Nephron (organoid): Measurements from ENCODE around the gene HDAC10.
"Not testable (repeated sequence)": the region's sequence is repeated elsewhere in the genome, so short reads cannot be mapped to it uniquely, and the experiment has no call there.

Experiments used
- H3K27ac Mint-ChIP-seq, 3 experiments: 2 replicates each; pipeline ENCODE4 v1.8.0; 2020; ENCODE audit warnings: mixed read lengths in 3 of 3, mild to moderate bottlenecking in 2 of 3, moderate library complexity in 1 of 3
- H3K27me3 Mint-ChIP-seq: 2 replicates; pipeline ENCODE4 v1.8.0; 2021; ENCODE audit warnings: low read depth, mild to moderate bottlenecking, moderate library complexity, mixed read lengths
- H3K36me3 Mint-ChIP-seq: 2 replicates; pipeline ENCODE4 v1.8.0; 2020; ENCODE audit warnings: low read depth, mixed read lengths
- H3K4me1 Mint-ChIP-seq: 2 replicates; pipeline ENCODE4 v1.8.0; 2020; ENCODE audit warnings: mixed read lengths
- H3K4me3 Mint-ChIP-seq, 3 experiments: 2 replicates each; pipeline ENCODE4 v1.8.0; 2020; ENCODE audit warnings: mild to moderate bottlenecking in 3 of 3, mixed read lengths in 3 of 3, moderate library complexity in 2 of 3
- H3K9me3 Mint-ChIP-seq: 2 replicates; pipeline ENCODE4 v1.8.0; 2020; ENCODE audit warnings: mixed read lengths
- TF ChIP-seq, protein P1 (sequence below), 3 experiments: fragments of 200-600 bp; sonication (generic); IDR thresholded peaks; one replicate each; pipeline ENCODE4 v1.5.0; 2021; ENCODE audit warnings: antibody characterized with exemption in 3 of 3; ENCODE audit not compliant: unreplicated experiment in 3 of 3

Gene HDAC10

DNA sequence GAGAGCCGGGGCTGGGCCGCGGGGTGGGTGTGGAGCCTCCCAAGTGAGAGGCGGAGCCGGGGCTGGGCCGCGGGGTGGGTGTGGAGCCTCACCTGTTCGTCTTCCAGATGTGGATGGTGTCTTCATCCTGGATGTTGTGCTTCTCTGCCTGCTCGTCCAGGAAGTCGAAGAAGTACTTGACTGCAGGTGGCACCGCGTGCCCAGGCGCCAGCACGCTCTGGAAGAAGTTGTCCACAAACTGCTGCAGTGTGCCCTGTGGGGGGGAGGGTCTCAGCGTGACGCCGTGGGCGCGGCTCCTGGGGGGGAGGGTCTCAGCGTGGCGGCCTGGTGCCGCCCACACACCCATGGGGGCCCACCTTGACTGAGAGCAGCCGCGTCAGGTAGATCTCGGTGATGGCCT lies 26.7 kb upstream of the HDAC10 start:
- H3K36me3 Mint-ChIP-seq, result peaks cover 47% of the 10 kb centered on the region
- TF ChIP-seq, protein P1, sequence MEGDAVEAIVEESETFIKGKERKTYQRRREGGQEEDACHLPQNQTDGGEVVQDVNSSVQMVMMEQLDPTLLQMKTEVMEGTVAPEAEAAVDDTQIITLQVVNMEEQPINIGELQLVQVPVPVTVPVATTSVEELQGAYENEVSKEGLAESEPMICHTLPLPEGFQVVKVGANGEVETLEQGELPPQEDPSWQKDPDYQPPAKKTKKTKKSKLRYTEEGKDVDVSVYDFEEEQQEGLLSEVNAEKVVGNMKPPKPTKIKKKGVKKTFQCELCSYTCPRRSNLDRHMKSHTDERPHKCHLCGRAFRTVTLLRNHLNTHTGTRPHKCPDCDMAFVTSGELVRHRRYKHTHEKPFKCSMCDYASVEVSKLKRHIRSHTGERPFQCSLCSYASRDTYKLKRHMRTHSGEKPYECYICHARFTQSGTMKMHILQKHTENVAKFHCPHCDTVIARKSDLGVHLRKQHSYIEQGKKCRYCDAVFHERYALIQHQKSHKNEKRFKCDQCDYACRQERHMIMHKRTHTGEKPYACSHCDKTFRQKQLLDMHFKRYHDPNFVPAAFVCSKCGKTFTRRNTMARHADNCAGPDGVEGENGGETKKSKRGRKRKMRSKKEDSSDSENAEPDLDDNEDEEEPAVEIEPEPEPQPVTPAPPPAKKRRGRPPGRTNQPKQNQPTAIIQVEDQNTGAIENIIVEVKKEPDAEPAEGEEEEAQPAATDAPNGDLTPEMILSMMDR (IDR thresholded peaks at IDR 0.05; ENCODE audit: unreplicated experiment in 3 of 3), result no peak
- no peaks in the 10 kb centered on the region for H3K9me3 Mint-ChIP-seq
- H3K4me1 Mint-ChIP-seq, result peaks cover 7% of the 10 kb centered on the region
- H3K4me3 Mint-ChIP-seq, result no peak overlapping the region
- no peaks in the 10 kb centered on the region for H3K27me3 Mint-ChIP-seq
- no peak overlapping the region for H3K27ac Mint-ChIP-seq

DNA sequence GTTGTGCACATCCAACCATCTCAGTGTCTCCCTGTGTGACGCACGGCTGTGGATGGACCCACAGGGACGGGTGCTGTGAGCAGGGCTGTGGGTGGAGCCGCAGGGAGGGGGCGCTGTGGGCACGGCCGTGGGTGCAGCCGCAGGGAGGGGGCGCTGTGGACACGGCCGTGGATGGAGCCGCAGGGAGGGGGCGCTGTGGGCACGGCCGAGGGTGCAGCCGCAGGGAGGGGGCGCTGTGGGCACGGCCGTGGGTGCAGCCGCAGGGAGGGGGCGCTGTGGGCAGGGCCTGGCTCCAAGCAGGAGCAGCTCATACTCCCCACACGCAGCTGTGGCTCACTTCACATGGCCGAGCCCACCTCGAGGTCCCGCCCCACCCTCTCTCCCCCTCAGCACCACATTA lies 25.1 kb upstream of the HDAC10 start:
- TF ChIP-seq, protein P1 (IDR thresholded peaks at IDR 0.05; ENCODE audit: unreplicated experiment in 3 of 3), result peak; percentile 33 to 51 (median 39)
- H3K9me3 Mint-ChIP-seq, result no peaks in the 10 kb centered on the region
- H3K36me3 Mint-ChIP-seq, result peaks cover 43% of the 10 kb centered on the region
- H3K4me1 Mint-ChIP-seq, result peaks cover 7% of the 10 kb centered on the region
- H3K4me3 Mint-ChIP-seq, result no peak overlapping the region
- H3K27ac Mint-ChIP-seq, result no peak overlapping the region
- no peaks in the 10 kb centered on the region for H3K27me3 Mint-ChIP-seq

DNA sequence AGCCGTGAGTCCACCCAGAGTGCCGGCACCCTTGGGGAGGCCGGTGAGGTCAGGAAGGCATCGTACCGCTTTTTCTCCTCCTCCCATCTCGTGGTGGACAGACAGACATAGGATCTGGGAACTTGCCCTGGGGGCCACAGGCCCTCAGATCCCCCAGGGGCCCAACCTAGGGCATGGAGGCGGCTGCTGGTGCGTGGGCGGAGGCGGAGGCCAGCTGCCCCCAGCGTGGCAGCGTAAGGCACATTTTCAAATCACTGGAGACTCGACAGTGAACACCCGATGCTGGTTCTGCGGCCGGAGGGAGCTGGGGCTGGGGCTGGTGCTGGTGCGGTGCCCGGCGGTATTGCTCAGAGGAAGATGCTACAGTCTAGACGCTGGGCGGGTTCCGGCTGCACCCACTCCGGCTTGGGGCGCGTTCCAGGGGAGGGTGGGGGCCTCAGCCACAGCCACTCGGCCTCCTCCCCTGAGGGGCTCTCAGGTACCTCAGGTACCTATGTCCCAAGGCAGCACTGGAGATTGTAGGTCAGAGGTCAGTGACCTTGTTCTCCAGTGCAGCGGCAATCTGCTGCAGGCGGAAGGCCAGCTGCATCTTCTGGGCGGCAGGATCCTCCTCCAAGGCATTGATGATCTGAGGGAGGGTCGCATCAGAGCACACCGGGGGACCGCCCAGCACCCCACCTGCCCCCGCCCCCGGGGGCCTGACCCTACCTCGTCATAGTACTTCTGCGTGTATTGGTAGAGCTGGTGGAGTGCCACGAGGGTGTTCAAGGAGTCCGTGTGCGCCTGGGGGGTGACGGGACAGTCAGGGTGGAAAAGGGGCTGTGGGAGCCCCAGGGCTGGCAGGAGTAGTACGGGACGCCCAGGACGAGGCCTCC lies 24.4 kb upstream of the HDAC10 start:
- no peak overlapping the region for H3K4me3 Mint-ChIP-seq
- no peak overlapping the region for H3K27ac Mint-ChIP-seq
- no peaks in the 10 kb centered on the region for H3K9me3 Mint-ChIP-seq

DNA sequence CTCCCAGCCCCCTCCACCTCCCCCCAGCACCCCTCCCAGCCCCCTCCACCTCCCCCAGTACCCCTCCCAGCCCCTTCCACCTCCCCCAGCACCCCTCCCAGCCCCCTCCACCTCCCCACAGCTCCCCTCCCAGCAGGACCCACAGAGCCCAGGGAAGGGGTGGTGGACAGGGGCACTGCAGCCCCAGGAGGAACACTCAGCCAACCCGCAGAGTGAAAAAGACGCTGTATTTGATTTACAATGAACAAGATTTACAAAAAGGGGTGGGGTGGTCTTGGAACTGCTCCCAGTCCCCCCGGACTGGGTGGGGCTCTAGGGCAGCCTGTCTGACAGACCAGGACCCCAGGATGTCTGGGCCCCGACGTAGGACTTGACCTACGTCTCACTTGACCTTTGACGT lies 23.7 kb upstream of the HDAC10 start:
- H3K27ac Mint-ChIP-seq, result no peak overlapping the region
- no peak overlapping the region for H3K4me3 Mint-ChIP-seq
- TF ChIP-seq, protein P1 (IDR thresholded peaks at IDR 0.05; ENCODE audit: unreplicated experiment in 3 of 3), result no peak
- no peaks in the 10 kb centered on the region for H3K9me3 Mint-ChIP-seq
- peaks cover 37% of the 10 kb centered on the region for H3K36me3 Mint-ChIP-seq
- H3K4me1 Mint-ChIP-seq, result peaks cover 7% of the 10 kb centered on the region
- peaks cover 5% of the 10 kb centered on the region for H3K27me3 Mint-ChIP-seq

More for the DNA sequence above, 24.4 kb upstream of the HDAC10 start:
- peaks cover 5% of the 10 kb centered on the region for H3K27me3 Mint-ChIP-seq
- TF ChIP-seq, protein P1 (IDR thresholded peaks at IDR 0.05; ENCODE audit: unreplicated experiment in 3 of 3), result no peak
- H3K36me3 Mint-ChIP-seq, result peaks cover 37% of the 10 kb centered on the region
- peaks cover 7% of the 10 kb centered on the region for H3K4me1 Mint-ChIP-seq

DNA sequence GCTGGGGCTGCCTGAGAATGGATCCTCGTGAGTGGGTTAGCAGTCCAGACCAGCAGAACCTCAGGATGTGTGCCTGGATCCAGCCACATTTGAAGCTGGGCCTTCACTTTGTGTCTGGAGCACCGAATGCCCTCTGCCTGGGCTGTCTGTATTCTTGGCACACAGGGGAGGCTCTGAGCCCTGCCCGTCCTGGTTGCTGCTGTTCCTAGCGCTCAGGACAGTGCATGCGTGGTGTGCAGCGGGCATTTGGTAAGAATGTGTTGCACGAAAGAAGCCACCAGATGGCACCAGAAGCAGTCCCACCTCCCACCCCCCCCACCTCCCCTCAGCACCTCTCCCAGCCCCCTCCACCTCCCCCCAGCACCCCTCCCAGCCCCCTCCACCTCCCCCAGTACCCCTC lies 23.2 kb upstream of the HDAC10 start:
- Mint-ChIP-seq H3K4me3 (peak overlapping the region in 2 of 3 experiments; percentile 56 to 59), H3K9me3 (no peaks in the 10 kb centered on the region), H3K36me3 (peaks cover 37% of the 10 kb centered on the region), H3K27me3 (peaks cover 8% of the 10 kb centered on the region), H3K27ac (no peak overlapping the region), H3K4me1 (peaks cover 7% of the 10 kb centered on the region)
- TF ChIP-seq, protein P1 (IDR thresholded peaks at IDR 0.05; ENCODE audit: unreplicated experiment in 3 of 3), result peak; percentile 22 to 41 (median 34)

DNA sequence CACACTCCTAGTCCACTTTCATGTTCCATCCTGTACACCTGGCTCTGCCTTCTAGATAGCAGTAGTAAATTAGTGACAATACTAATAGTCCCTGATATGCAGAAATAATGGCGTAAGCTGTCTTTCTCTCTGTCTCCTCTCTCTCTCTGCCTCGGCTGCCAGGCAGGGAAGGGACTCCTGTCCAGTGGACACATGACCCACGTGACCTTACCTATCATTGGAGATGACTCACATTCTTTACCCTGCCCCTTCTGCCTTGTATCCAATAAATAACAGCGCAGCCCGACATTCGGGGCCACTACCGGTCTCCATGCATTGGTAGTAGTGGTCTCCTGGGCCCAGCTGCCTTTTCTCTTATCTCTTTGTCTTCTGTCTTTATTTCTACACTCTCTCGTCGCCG lies 22.7 kb upstream of the HDAC10 start:
- H3K36me3 Mint-ChIP-seq, result peaks cover 32% of the 10 kb centered on the region
- not testable (repeated sequence) for H3K27ac Mint-ChIP-seq, H3K9me3 Mint-ChIP-seq, H3K4me1 Mint-ChIP-seq
- H3K4me3 Mint-ChIP-seq, result peak overlapping the region in 2 of 3 experiments; percentile 56 to 59
- peaks cover 13% of the 10 kb centered on the region for H3K27me3 Mint-ChIP-seq

DNA sequence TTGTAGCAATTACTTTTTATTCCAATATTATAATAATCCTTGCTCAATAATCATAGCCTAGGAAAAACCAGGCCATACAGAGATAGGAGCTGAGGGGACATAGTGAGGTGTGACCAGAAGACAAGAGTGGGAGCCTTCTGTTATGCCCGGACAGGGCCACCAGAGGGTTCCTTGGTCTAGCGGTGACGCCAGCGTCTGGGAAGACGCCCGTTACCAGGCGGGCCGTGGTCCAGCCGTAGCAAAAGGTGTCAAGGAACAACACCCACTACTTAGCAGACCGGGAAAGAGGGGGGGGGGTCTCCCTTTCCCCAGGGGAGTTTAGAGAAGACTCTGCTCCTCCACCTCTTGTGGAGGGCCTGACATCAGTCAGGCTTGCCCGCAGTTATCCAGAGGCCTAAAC lies 22.3 kb upstream of the HDAC10 start:
- not testable (repeated sequence) for H3K27ac Mint-ChIP-seq, H3K9me3 Mint-ChIP-seq, H3K4me3 Mint-ChIP-seq
- Mint-ChIP-seq H3K36me3 (peaks cover 32% of the 10 kb centered on the region), H3K27me3 (peaks cover 17% of the 10 kb centered on the region), H3K4me1 (peaks cover 11% of the 10 kb centered on the region)
